Measurements from ENCODE around the gene TMEM38B. TPM values are rescaled to one million over a fixed set of nuclear protein-coding genes. Genes with fewer than 3 reads are reported as not detected.

Gene TMEM38B
- total and polyA plus RNA-seq, 2 of the 8 experiments (the other 6 are each of a cell fraction or from before 2014, with no cell fraction given) = 10.6 to 12.4 TPM

- TF ChIP-seq EZH2 (IDR thresholded peaks at IDR 0.05; ENCODE audit: low read depth, low read length, severe bottlenecking) = no peak
Measured at GRCh38 chr9:105670775-105671174, 23.6 kb upstream of the TMEM38B start (continued).
